OCI-LY1 (cell line): ENCODE data around the gene PARD6A.

Source experiments
- H2AFZ ChIP-seq: fragments of 200-600 bp; sonication (generic), shearing (Covaris generic); 2 replicates; pipeline ENCODE4 v1.6.0; 2014; ENCODE audit warnings: antibody characterized with exemption, mild to moderate bottlenecking, low read length
- H3F3A ChIP-seq: fragments of 200-600 bp; sonication (generic), shearing (Covaris generic); 2 replicates; pipeline ENCODE4 v1.6.0; 2014; ENCODE audit warnings: mild to moderate bottlenecking, antibody characterized with exemption, low read length, moderate library complexity; ENCODE audit not compliant: insufficient read depth
- H3K27ac ChIP-seq: fragments of 200-600 bp; sonication (generic); 2 replicates; pipeline ENCODE4 v1.5.1; 2014; ENCODE audit warnings: low read length, mixed run types, mild to moderate bottlenecking, low read depth; ENCODE audit not compliant: poor library complexity, severe bottlenecking
- H3K27me3 ChIP-seq: fragments of 200-600 bp; sonication (generic); 2 replicates; pipeline ENCODE4 v1.6.0; 2014; ENCODE audit warnings: antibody characterized with exemption, mild to moderate bottlenecking, low read length, moderate library complexity; ENCODE audit not compliant: insufficient read depth
- H3K36me3 ChIP-seq: fragments of 200-600 bp; sonication (generic); 2 replicates; pipeline ENCODE4 v1.6.1; 2014; ENCODE audit warnings: mild to moderate bottlenecking, antibody characterized with exemption, low read length, moderate library complexity, mixed read lengths; ENCODE audit not compliant: insufficient read depth
- H3K4me1 ChIP-seq: fragments of 200-600 bp; sonication (generic); 2 replicates; pipeline ENCODE4 v1.5.1; 2014; ENCODE audit warnings: mild to moderate bottlenecking, low read length, moderate library complexity; ENCODE audit not compliant: insufficient read depth, severe bottlenecking
- H3K4me2 ChIP-seq: fragments of 200-600 bp; sonication (generic), shearing (Covaris generic); 2 replicates; pipeline ENCODE4 v1.6.1; 2014; ENCODE audit warnings: low read length
- H3K4me3 ChIP-seq: fragments of 200-600 bp; sonication (generic); 2 replicates; pipeline ENCODE4 v1.5.1; 2014; ENCODE audit warnings: low read length, low read depth, mild to moderate bottlenecking, mixed read lengths; ENCODE audit not compliant: poor library complexity, severe bottlenecking
- H3K79me2 ChIP-seq: fragments of 200-600 bp; shearing (Covaris generic); 2 replicates; pipeline ENCODE4 v1.6.1; 2016; ENCODE audit warnings: mixed run types, low read length, mixed read lengths; ENCODE audit not compliant: insufficient read depth
- H3K9ac ChIP-seq: fragments of 200-600 bp; sonication (generic), shearing (Covaris generic); 2 replicates; pipeline ENCODE4 v1.6.1; 2014; ENCODE audit warnings: mild to moderate bottlenecking, low read length, mixed read lengths
- H3K9me2 ChIP-seq: fragments of 200-600 bp; sonication (generic), shearing (Covaris generic); 2 replicates; pipeline ENCODE4 v1.6.1; 2014; ENCODE audit warnings: low read depth, mild to moderate bottlenecking, low read length, mixed read lengths
- H3K9me3 ChIP-seq: fragments of 200-600 bp; shearing (Covaris generic); 2 replicates; pipeline ENCODE4 v1.6.1; 2014; ENCODE audit warnings: low read length, mixed read lengths
- H4K20me1 ChIP-seq: fragments of 200-600 bp; sonication (generic), shearing (Covaris generic); 2 replicates; pipeline ENCODE4 v1.6.0; 2016; ENCODE audit warnings: mild to moderate bottlenecking, low read length; ENCODE audit not compliant: insufficient read depth
- CTCF ChIP-seq: fragments of 200-600 bp; sonication (generic), shearing (Covaris generic); IDR thresholded peaks from 2 replicates; pipeline ENCODE4 v1.5.1; 2017; ENCODE audit warnings: mild to moderate bottlenecking, antibody characterized with exemption, low read length, moderate library complexity, mixed read lengths
- EZH2 ChIP-seq: fragments of 200-600 bp; sonication (generic), shearing (Covaris generic); IDR thresholded peaks from 2 replicates; pipeline ENCODE4 v1.8.0; 2017; ENCODE audit warnings: borderline replicate concordance, mixed run types, mild to moderate bottlenecking, antibody characterized with exemption, low read length, moderate library complexity, mixed read lengths

Gene PARD6A

DNA sequence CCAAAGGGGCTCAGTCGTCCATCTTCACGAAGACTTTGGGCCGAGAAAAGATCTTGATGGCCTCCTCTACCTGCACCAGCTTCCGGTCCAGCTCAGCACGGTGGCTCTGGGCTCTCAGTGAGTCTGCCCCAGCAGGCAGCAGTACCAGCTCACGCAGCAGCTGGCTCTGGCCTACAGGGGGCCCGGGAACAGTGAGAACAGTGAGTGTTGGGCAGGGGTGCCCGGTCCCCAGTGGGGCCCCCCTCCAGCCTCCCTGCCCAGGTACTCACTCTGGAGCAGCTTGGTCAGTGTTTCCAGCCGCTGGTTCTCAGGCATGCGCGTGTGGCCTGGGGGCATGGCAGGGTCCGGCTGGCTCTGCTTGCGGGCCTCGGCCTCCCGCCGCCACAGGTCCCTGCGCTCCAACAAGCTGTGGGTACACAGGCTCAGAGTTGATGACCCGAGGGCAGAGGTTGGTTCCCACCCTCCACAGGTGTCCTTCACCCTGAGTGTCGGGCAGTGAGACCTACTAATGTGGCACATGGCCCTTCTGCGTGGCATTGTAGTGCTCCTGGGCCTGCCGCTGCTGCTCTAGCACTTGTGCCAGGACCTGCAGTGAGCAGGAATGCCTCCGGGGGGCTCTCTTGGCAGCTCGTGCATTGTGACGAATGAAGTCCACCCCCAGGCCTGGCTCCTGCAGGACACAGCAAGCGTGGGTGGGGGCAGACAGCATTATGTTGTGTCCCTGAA is 2.6 kb downstream of the PARD6A start:
- no peaks in the 10 kb centered on the region for H4K20me1 ChIP-seq
- H3K4me3 ChIP-seq, result no peak overlapping the region
- TF ChIP-seq CTCF, result peak; percentile 53
- no peak for TF ChIP-seq EZH2
- no peaks in the 10 kb centered on the region for H3K27me3 ChIP-seq
- H3K27ac ChIP-seq, result peak overlapping the region; percentile 18
- no peaks in the 10 kb centered on the region for H3K9me2 ChIP-seq
- H3K79me2 ChIP-seq, result no peaks in the 10 kb centered on the region
- H3K36me3 ChIP-seq, result peaks cover 16% of the 10 kb centered on the region; the same call in 1 of the 2 replicates
- no peak overlapping the region for H3K4me2 ChIP-seq
- no peak overlapping the region for H3K9ac ChIP-seq
- no peak overlapping the region for H2AFZ ChIP-seq
- H3K4me1 ChIP-seq, result peaks cover 47% of the 10 kb centered on the region
- H3K9me3 ChIP-seq, result no peaks in the 10 kb centered on the region
- no peaks in the 10 kb centered on the region for H3F3A ChIP-seq

DNA sequence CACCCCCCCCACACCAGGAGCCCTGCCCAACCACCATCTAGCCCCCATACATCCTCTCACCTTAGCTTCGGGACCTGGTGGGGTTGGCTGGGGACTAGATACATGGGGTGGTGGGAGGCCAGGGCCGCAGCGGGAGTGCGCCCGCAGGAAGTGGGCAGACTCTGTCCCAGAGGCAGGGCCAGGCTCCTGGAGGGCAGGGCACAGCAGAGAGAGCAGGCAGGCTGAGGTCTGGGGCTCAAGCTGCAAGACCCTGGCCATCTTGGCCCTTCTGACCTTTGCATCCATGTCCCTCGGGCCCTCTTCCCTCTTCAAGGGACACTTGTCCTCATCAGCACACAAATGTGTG is 3.1 kb downstream of the PARD6A start:
- Histone ChIP-seq H3K27me3 (no peaks in the 10 kb centered on the region), H3K9ac (no peak overlapping the region), H3K9me3 (no peaks in the 10 kb centered on the region), H3F3A (no peaks in the 10 kb centered on the region), H3K79me2 (no peaks in the 10 kb centered on the region), H3K4me2 (no peak overlapping the region), H3K4me3 (no peak overlapping the region), H3K36me3 (peaks cover 11% of the 10 kb centered on the region; the same call in 1 of the 2 replicates), H3K9me2 (no peaks in the 10 kb centered on the region), H3K27ac (no peak overlapping the region), H4K20me1 (no peaks in the 10 kb centered on the region), H2AFZ (no peak overlapping the region), H3K4me1 (peaks cover 47% of the 10 kb centered on the region)
- TF ChIP-seq EZH2 (no peak), CTCF (no peak)

DNA sequence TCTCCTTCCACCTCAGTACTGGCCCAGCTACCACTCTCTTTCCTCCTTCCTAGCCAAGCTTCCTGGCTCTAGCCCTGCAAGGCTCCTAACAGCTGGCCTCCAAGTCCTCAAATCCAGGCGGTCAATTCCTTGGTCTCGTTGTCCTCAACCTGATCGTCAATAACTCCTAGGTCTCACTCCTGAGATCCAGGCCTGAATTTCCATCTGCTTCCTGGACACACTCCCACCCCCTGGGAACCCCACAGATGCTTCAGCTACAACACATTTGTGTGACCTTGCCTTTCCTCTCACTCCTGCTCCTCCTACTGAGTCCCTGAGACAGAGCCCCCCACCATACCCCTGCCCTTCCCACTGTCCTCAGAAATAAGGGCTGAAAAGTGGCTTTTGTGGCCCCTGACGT is 3.5 kb downstream of the PARD6A start:
- peaks cover 44% of the 10 kb centered on the region for H3K4me1 ChIP-seq
- no peak overlapping the region for H3K4me2 ChIP-seq
- no peaks in the 10 kb centered on the region for H3K9me3 ChIP-seq
- no peak overlapping the region for H3K27ac ChIP-seq
- no peaks in the 10 kb centered on the region for H3K79me2 ChIP-seq
- no peaks in the 10 kb centered on the region for H3F3A ChIP-seq
- H3K4me3 ChIP-seq, result no peak overlapping the region
- no peaks in the 10 kb centered on the region for H3K27me3 ChIP-seq
- no peak overlapping the region for H2AFZ ChIP-seq
- H4K20me1 ChIP-seq, result no peaks in the 10 kb centered on the region
- peaks cover 11% of the 10 kb centered on the region; the same call in 1 of the 2 replicates for H3K36me3 ChIP-seq
- no peak for TF ChIP-seq CTCF
- no peak for TF ChIP-seq EZH2
- no peak overlapping the region for H3K9ac ChIP-seq
- H3K9me2 ChIP-seq, result no peaks in the 10 kb centered on the region
